Tibial nerve (tissue), 3 donors: Measurements from ENCODE around the gene CCND3.

Source experiments
- CTCF ChIP-seq, 5 experiments: fragments of 200-600 bp in 3 of 5; fragments of 450-650 bp in 2 of 5; sonication (generic) in 3 of 5; IDR thresholded peaks; one replicate each; pipeline ENCODE4 v1.5.1; 2016 to 2019; ENCODE audit warnings: antibody characterized with exemption in 5 of 5, mild to moderate bottlenecking in 3 of 5, moderate library complexity in 2 of 5
- POLR2A ChIP-seq, 2 donors: fragments of 450-650 bp; IDR thresholded peaks; one replicate each; pipeline ENCODE4 v1.6.1; 2017; ENCODE audit warnings: antibody characterized with exemption in 2 of 2, mild to moderate bottlenecking in 2 of 2, moderate library complexity in 2 of 2

- TF ChIP-seq POLR2A (IDR thresholded peaks at IDR 0.05), result no peak
- TF ChIP-seq CTCF (IDR thresholded peaks at IDR 0.05), result no peak
These were observed 47.0 kb downstream of the CCND3 start for GRCh38 chr6:41894366-41895299.
